Activated CD8-positive, alpha-beta memory T cell treated with anti-CD3 and anti-CD28 coated beads for 4 hours (primary cell): ENCODE results near the gene FOXF1.

Source experiments
- DNase-seq, 2 donors: peaks; one replicate each; pipeline ENCODE4 v3.0.0-alpha.2; 2020; ENCODE audit warnings: low read depth in 2 of 2

Gene FOXF1

GRCh38 chr16:86534779-86535615 lies 24.7 kb downstream of the FOXF1 start:
- DNase-seq, result no peak

DNA sequence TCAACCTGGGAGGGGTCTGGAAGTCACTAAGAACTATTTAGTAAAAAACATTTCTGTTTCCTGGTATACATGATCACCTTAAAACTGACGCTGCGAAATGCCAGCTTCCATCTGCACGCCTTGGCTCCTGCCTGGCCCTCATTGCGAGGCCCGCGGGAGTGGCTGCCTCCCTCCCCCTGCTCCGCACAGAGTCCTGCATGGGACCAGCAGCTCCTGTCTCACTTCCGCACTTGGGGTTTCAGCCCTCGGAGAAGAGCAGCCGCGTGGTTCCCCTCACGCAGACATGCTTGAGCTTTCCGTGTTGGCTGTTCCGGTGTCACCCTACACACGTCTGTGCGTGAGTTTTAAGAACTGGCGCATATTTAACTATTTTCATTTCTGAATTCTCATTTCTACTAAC lies 26.3 kb downstream of the FOXF1 start:
- no peak for DNase-seq

DNA sequence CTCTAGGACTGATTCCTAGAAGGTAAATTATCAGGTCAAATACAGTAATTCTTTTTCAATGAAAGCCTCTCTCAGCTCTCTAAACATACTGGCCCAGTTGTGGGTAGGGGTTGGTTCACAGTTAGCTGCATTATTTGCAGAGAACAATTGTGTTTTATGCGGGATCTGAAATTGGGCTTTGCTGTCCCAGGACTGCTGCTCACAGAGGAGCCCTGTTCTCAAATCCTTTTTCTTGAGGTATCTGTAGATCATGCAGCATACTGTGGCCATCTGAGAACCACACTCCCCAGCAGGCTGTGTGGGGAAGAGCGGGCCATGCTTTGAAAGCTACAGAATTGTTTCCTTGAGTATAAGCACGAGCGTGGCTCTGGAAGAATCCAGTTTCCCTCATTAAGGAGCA lies 27.2 kb downstream of the FOXF1 start:
- no peak for DNase-seq

DNA sequence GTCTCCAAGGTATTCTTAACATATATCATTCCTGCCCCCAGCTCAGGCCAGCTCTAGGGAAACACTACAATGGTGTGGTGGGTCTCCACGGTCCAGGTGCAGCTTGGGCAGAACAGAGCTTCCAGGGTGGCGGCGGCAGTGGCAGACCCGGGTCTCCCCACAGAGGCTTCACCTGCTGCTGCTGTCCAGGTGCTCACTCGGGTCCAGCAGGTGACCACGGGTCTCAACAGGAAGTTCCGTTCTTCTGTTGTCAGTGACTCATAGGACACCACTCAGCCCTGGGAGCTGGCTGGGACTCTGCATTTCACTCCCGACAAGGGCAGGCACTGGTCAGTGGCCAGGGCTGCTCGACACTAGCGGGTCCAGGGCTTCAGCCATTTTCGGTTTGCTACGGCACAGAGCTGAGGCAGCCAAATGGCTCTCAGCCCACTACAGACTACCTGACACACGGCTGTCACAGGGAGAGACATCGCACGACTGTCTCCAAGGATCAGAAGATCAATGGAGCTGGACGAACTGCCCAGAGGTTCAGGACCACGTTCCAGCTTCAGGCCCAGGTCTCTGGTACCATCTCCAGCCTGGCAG lies 28.0 kb downstream of the FOXF1 start:
- DNase-seq, result no peak

GRCh38 chr16:86540894-86541293 lies 30.6 kb downstream of the FOXF1 start:
- no peak for DNase-seq

DNA sequence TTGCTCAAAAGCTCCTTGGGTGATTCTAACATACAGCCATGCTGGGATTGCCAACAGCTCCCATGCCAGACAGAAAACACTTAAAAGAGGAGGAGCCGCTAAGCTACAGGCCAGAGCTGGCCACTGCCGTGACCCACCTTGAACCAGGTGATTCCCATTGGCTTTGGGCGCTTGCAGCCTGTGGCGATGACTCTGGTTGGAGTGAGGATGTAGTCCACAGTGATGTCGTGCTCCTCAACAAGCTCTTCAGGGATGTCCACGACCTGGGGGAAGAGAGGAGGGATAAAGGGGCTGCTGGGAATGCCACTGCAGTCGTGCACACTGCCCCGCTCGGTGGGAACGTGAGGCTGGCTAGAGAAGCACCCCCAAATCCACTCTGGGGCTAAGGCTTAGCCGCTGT lies 31.2 kb downstream of the FOXF1 start:
- DNase-seq, result no peak

DNA sequence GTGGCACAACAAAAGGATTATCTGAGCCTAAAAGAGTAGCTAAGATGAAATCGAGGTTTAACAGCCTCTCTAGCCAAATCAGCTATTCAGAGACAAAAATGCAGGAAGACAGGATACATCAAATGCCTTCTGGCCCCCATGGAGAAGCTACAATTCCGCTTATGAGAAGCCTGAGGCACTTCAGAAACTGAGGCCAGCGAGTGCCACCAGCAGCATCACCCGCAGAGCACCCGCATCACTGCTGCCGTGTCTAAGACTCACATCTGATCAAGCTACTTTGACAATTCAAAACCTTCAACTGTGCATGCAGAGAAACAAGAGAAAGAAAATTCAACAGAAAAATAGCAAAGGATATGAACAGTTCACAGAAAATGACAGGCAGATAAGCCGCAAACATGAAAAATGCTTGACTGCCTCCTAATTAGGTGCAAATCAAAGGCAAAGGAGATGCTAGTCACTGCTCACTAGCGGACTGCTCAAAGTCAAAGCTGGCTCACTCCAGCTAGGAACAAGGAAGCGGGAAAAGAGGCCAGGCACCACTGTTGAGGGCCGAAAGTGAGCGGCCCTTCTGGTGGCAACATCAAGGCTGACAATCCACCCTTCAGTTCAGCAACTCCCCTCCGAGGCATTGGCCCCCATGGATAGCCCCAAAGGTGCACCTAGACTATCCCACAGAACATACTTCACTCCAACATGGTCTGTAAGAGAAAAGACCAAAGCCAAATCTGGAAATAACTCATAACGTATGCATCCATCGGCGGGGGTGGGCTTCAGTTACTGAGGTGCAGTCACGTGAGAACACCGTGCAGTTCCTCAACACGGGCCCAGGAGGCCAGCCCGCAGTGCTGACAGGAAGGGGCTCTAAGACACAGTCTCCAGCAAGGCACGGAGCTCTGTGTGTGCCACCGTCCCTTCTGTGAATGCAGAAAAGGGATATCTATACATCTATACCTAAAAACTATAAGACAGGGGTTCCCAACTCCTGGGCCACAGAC lies 32.7 kb downstream of the FOXF1 start:
- no peak for DNase-seq

GRCh38 chr16:86545481-86545880 lies 35.2 kb downstream of the FOXF1 start:
- DNase-seq, result no peak

DNA sequence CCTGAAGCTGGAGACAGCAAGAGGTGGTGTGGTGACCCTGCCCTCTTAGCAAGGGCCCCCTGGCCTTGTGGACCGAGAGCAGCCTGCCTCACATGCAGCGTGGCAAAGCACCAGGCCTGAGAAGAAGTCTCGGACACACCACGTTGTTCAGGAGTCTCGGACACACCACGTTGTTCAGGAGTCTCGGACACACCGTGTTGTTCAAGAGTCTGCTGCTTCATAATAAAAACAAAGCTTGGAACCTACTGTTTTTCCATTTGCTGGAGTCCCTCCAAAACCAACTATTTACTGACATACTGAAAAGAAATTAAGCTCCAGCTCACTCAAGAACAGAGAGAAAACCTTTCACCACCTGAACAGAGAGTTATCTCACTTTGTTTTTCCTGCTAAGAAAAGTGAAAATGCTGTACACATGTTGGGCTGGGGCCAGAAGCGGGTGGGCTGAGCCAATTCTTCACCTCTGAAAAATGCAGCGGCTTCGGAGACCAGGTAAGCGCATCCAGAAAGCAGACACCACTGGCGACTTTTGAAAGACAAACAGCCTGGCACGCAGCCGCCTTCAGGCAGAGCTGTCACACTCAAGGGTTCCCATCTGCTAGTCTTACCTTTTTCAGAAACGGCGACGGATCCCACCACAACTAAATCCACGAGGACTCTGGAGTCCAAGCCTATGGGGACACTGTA lies 35.8 kb downstream of the FOXF1 start:
- no peak for DNase-seq

GRCh38 chr16:86546638-86547013 lies 36.3 kb downstream of the FOXF1 start:
- DNase-seq, result no peak

DNA sequence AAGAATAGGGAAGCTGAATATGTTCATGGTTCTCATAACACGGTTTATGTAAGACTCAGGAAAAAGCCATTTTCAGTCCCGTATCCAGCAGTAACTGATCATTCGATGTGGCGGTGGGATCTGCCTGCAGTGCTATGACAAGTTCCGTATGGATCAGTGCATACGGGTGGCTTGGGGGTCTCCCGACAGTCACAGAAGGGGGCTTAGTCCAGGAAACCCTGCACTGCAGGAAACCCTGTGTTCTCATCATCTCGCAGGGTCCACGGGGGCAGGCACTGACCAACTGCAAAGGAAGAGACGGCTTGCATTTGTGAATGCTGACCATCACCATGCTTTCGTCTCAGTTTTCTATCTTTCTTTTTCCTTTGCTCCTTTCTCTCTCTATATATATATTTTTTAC lies 37.0 kb downstream of the FOXF1 start:
- no peak for DNase-seq

- no peak for DNase-seq
Measured at GRCh38 chr16:86549076-86549892, 39.0 kb downstream of the FOXF1 start.

GRCh38 chr16:86549893-86550190 lies 39.5 kb downstream of the FOXF1 start:
- no peak for DNase-seq

- DNase-seq, result no peak
Measured at GRCh38 chr16:86550281-86550680, 40.0 kb downstream of the FOXF1 start.

DNA sequence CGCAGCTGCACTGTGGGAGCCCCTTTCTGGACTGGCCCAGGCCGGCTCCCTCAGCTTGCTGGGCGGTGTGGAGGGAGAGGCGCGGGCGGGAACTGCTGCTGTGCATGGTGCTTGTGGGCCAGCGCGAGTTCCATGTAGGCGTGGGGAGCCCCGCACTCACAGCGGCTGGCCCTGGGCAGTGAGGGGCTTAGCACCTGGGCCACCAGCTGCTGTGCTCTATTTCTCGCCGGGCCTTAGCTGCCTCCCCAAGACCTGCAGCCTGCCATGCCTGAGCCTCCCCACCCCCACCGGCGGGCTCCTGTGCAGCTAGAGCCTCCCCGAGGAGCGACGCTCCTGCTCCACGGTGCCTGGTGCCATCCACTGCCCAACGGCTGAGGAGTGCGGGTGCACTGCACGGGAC lies 43.0 kb downstream of the FOXF1 start:
- no peak for DNase-seq

DNA sequence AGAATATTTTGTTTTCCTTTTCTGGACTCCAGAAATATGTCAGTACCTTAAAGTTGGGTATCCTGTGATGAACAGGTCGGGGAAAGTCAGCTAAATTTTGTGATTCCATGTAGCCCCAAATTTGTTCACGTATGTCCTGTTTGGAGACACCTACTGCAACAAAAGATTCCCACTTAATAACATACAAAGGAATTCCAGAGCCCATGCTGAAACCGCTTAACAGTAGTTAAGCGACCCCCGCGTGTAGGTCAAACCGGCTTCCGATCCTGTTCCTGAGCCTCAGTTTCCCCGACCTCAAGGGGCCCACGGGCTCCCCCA lies 44.2 kb downstream of the FOXF1 start:
- DNase-seq, result no peak

- peak; percentile 89 to 95 for DNase-seq
Measured at GRCh38 chr16:86554917-86555703, 44.8 kb downstream of the FOXF1 start, which contains the start of gene MTHFSD. Gene MTHFSD (minus strand): TSS chr16:86555235. CDS start chr16:86555184, 51 bp downstream.

- DNase-seq, result no peak
Measured at GRCh38 chr16:86555704-86556075, 45.4 kb downstream of the FOXF1 start.

DNA sequence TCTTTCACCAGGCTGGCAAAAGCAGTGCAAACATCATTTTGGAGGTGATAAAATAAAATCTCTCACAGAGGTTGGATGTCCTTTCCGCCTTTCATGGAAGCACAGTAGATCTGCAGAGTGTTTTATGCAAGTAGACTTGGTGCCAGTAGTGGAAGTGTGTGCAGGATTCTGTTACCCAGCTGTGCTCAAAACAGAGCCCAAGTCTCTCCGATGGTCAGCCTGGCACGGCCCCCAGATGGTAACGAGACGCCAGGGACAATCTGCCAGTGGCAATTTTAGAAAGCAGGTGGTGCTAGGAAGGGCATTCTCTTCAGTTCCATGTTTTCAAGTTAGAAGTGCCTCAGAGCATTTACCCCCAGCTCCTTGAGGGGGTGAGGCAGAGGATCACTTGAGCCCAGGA lies 46.2 kb downstream of the FOXF1 start:
- DNase-seq, result no peak

DNA sequence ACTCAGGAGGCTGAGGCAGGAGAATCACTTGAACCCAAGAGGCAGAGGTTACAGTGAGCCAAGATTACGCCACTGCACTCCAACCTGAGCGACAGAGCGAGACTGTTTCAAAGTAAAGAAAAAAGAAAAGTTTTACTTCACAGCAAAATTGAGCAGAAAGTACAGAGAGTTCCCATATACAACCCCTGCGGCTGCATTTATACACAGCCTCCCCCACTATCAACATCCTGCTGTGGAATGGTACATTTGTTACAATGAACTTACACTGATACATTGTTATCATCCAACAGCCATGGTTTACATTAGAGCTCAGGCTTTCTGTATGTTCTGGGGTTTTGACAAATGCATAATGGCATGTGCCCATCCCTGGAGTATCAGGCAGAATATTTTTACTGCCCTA lies 47.3 kb downstream of the FOXF1 start:
- no peak for DNase-seq
